Progenitor cell of endocrine pancreas (in vitro differentiated cells): Measurements from ENCODE around the gene MSH3. TPM values are rescaled to one million over a fixed set of nuclear protein-coding genes. Genes with fewer than 3 reads are reported as not detected.

Source experiments
- DNase-seq: peaks from one replicate; pipeline ENCODE4 v3.0.0; 2021; ENCODE audit warnings: low spot score; ENCODE audit not compliant: unreplicated experiment
- H3K27ac Mint-ChIP-seq: 2 replicates; pipeline ENCODE4 v1.8.0; 2021; ENCODE audit warnings: mild to moderate bottlenecking, moderate library complexity, mixed read lengths
- H3K27me3 Mint-ChIP-seq: 2 replicates; pipeline ENCODE4 v1.8.0; 2021; ENCODE audit warnings: mixed read lengths
- H3K36me3 Mint-ChIP-seq: 2 replicates; pipeline ENCODE4 v1.8.0; 2022; ENCODE audit warnings: mixed read lengths; ENCODE audit not compliant: insufficient read depth
- H3K4me1 Mint-ChIP-seq: 2 replicates; pipeline ENCODE4 v1.8.0; 2021; ENCODE audit warnings: low read depth, mixed read lengths
- H3K4me3 Mint-ChIP-seq: 2 replicates; pipeline ENCODE4 v1.8.0; 2021; ENCODE audit warnings: low read depth, mild to moderate bottlenecking, moderate library complexity, mixed read lengths
- H3K9me3 Mint-ChIP-seq: 2 replicates; pipeline ENCODE4 v1.8.0; 2021; ENCODE audit warnings: low read depth, mixed read lengths
- CTCF ChIP-seq: fragments of 200-600 bp; sonication (generic); IDR thresholded peaks from one replicate; pipeline ENCODE4 v1.5.0; 2021; ENCODE audit warnings: antibody characterized with exemption, mild to moderate bottlenecking; ENCODE audit not compliant: unreplicated experiment
- total RNA-seq: library from RNA; stranded (reverse); gene quantifications from 2 replicates; pipeline ENCODE4 v1.2.1, GENCODE V29; 2021

MSH3 gene
- total RNA-seq, 1 donor from 2014 or later: 16.9 TPM

DNA sequence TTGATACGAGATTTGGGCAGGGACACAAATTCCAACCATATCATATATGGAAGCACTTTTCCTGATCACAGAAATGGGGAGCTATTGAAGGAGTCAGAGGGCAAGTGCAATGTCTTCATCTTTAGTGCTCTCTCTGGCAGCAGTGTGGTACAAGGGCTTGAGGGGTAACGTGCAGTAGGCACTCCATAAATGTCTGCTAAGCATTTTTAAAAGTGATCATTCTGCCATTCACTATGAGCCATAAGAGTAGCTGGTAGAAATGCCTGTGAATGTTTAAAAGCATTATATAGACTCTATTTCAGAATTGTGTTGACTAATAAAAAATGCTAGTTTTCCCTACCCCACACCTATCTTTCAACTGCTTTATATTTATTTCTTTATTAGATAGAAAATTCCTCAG is 61.4 kb downstream of the MSH3 start:
- Mint-ChIP-seq H3K27ac (no peak overlapping the region), H3K4me1 (peaks cover 10% of the 10 kb centered on the region), H3K36me3 (peaks cover 27% of the 10 kb centered on the region), H3K9me3 (peaks cover 8% of the 10 kb centered on the region), H3K4me3 (no peak overlapping the region), H3K27me3 (no peaks in the 10 kb centered on the region)
- no peak for TF ChIP-seq CTCF
- no peak for DNase-seq

DNA sequence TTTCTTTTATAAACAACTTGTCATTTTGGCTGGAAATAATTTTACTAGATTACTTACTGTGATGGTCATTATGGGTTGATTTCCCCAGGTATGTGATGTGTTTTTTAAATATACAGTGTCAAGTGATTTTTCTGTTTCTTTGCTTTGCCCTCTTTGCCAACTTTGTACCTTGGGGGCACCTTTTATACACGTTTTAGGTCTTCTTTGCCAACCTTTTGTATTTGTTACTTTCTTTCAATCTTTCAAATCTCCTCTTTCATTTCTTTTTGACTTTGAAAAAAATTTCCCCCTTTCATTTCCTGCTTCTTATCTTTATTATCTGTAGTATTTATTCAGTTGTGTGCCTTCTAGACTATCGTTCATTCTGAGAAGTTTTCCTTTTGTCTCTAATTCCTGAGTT is 65.7 kb downstream of the MSH3 start:
- no peak for TF ChIP-seq CTCF
- Mint-ChIP-seq H3K4me1 (peaks cover 1% of the 10 kb centered on the region), H3K27ac (no peak overlapping the region), H3K27me3 (no peaks in the 10 kb centered on the region), H3K9me3 (peaks cover 8% of the 10 kb centered on the region), H3K4me3 (no peak overlapping the region), H3K36me3 (peaks cover 26% of the 10 kb centered on the region)
- DNase-seq: no peak

- no peak overlapping the region for H3K4me3 Mint-ChIP-seq
- H3K9me3 Mint-ChIP-seq: peaks cover 8% of the 10 kb centered on the region
- peaks cover 1% of the 10 kb centered on the region for H3K4me1 Mint-ChIP-seq
- H3K27ac Mint-ChIP-seq: no peak overlapping the region
- DNase-seq: no peak
- H3K27me3 Mint-ChIP-seq: no peaks in the 10 kb centered on the region
- peaks cover 29% of the 10 kb centered on the region for H3K36me3 Mint-ChIP-seq
- no peak for TF ChIP-seq CTCF
Measured at GRCh38 chr5:80722916-80723315, 68.5 kb downstream of the MSH3 start.

GRCh38 chr5:80725446-80725845 is 71.0 kb downstream of the MSH3 start:
- no peak overlapping the region for H3K27ac Mint-ChIP-seq
- peaks cover under 1% of the 10 kb centered on the region for H3K9me3 Mint-ChIP-seq
- H3K27me3 Mint-ChIP-seq: no peaks in the 10 kb centered on the region
- peaks cover 1% of the 10 kb centered on the region for H3K4me1 Mint-ChIP-seq
- no peak for TF ChIP-seq CTCF
- H3K4me3 Mint-ChIP-seq: no peak overlapping the region
- H3K36me3 Mint-ChIP-seq: peaks cover 16% of the 10 kb centered on the region
- no peak for DNase-seq

DNA sequence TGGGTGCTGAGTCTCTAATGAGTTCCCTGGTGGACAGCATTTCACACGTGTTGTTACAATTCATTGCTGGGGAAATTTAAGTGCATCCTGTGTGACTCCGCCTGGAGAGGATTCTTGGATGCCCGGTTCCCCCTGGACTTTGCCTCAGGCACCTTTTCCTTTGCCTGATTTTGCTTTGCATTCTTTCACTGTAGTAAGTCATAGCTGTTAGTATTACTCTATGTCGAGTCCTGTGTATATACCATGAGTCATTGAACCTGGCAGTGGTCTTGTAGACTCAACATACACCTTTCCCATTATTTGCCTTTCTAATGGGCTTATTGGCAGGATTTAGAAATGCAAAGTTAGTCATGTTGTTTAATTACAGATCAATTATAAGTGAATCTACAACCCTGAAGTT is 82.3 kb downstream of the MSH3 start:
- H3K27ac Mint-ChIP-seq: no peak overlapping the region
- peaks cover 11% of the 10 kb centered on the region for H3K4me1 Mint-ChIP-seq
- TF ChIP-seq CTCF: no peak
- DNase-seq: no peak
- no peaks in the 10 kb centered on the region for H3K27me3 Mint-ChIP-seq
- H3K36me3 Mint-ChIP-seq: peaks cover 8% of the 10 kb centered on the region
- H3K9me3 Mint-ChIP-seq: no peaks in the 10 kb centered on the region
- no peak overlapping the region for H3K4me3 Mint-ChIP-seq
